ENCODE results near the gene NRP2.

Gene NRP2

DNA sequence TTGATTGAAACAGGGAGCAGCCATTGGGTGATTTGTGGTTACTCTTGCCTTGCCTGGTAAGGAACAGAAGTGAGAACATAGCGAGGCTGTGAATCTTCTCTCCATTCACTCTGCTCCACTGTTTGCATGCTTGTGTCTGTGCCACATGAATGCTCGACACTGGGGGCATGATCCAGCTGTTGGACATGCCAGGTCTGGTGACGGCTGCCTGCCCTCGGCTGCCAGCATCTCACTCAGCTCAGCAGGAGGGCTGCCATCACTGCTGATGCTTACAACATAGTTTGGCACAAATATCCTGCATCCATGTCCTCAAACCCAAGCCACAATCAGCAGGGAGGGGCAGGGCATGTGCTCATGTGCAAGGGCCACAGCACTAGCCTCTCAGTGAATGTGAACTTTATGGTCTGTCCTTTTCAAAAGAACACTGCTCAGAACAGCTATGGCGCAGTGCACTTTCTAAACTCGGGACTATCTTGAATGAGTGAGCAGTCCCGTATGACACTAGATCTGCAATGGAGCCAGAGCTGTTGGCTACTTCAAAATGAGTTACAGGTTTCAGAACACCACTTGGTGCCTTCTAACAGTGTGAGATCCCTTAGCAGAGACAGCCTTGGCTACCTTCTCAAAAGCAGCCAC lies 126.3 kb downstream of the NRP2 start:
- peak; percentile 34 for DNase-seq (ENCODE audit: low spot score)

GRCh38 chr2:205811387-205811786 lies 129.1 kb downstream of the NRP2 start:
- DNase-seq (ENCODE audit: low spot score), result no peak

GRCh38 chr2:205814039-205814364 lies 131.7 kb downstream of the NRP2 start:
- DNase-seq (ENCODE audit: low spot score), result no peak

- no peak for DNase-seq (ENCODE audit: low spot score)
Measured at GRCh38 chr2:205815673-205816072, 133.4 kb downstream of the NRP2 start.

- DNase-seq (ENCODE audit: low spot score), result no peak
Measured at GRCh38 chr2:205816268-205816667, 134.0 kb downstream of the NRP2 start.

GRCh38 chr2:205822579-205822978 lies 140.3 kb downstream of the NRP2 start:
- DNase-seq (ENCODE audit: low spot score), result peak; percentile 38

DNA sequence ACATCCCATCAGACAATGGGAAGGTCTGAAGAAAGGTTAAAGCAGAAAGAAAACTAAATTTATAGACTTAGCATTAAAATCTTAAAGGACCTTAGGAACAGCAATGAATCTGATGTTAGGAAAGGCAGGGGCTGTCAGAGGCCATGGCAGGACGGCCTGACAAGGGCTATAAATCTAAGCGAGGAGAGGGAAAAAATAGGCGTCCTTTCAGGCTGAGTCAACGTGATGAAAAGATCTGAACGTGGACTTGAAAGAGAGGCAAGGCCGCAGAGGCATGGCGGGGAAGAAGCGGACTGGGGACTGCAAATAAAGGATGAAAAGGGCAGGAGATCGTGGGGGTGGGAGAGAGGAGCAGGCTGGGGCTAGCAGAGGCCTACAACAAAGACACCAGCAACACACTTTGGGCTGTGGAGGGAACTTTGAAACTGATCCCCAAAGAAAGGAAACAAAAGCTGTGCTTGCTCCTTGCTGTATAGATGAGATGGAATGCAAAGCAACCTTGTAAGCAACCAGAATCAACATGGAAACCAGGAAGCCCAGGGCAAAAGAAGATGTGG lies 145.6 kb downstream of the NRP2 start:
- no peak for DNase-seq (ENCODE audit: low spot score)

DNA sequence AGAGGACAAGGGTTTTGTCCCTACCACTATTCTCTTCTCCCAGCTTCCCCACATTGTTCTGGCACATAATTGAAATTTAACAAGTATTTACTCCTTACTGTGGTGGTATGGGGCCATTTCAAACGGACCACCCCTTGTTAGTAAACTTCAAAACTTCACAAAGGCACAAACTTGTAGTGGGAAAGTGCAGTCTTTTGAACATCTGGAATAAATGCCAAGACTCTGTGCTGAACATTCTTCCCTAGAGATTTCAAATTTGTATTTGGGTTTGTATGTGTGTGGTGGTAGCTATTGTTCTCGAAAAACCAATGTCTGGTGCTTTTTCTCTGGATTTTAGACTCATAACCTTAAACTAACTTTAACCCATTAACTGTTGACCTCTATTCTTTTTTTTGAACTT lies 151.6 kb downstream of the NRP2 start:
- DNase-seq (ENCODE audit: low spot score), result no peak

- DNase-seq (ENCODE audit: low spot score), result no peak
Measured at GRCh38 chr2:205834796-205835195, 152.5 kb downstream of the NRP2 start.

DNA sequence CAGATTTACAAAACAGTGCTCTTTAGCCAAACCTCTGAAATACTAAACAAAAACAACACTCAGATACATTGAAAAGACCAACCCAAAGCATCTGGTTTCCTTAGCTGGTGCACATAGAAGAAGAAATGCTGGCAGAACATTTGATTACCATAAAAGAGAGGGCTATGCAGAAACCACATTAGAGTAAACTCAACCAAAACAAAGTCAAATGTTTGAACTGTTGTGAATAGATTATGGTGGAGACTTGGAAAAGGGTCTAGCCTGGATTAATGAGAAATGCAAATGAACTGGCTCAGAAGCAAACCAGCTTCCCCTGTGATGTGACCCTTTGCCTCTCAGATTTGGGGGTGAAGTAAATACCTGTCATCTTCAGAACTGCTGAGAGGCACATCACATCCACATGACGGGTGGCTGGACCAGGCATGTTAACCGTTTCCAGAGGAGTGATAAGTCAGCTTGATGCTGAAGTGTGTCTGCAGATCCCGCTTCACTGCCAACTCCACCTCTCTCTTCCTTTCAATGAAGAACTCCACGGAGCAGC lies 153.0 kb downstream of the NRP2 start:
- no peak for DNase-seq (ENCODE audit: low spot score)

GRCh38 chr2:205835923-205836322 lies 153.6 kb downstream of the NRP2 start:
- DNase-seq (ENCODE audit: low spot score), result no peak

DNA sequence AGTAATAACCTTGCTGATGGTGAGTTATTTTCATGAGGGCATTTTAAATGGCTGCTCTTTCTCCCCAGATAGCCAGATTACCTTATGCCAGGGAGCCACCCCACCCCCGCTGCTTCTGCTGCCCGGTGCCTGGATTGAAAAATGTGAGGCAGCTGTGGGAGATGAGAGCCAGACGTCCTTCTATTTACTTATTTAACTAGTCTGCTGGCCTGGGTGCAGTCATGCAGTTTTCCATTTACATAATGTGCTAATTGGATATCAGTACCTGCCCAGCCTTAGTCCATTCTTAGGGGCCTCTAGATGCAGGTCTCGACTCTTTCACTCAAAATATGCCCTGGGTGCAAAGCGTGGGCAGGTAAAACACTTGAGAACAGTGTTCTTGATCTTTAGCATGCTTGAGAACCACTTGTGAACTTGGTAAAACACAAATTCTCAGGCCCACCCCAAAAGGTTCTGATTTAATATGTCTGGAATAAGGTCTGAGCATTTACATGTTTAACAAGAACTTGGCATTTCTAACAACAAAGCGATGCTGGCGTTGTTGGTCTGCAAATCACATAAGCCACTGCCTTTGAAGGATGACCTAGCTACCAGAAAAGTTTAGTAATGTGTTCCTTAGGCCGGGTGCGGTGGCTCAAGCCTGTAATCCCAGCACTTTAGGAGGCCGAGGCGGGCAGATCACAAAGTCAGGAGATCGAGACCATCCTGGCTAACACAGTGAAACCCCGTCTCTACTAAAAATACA lies 154.3 kb downstream of the NRP2 start:
- no peak for DNase-seq (ENCODE audit: low spot score)

GRCh38 chr2:205837663-205838062 lies 155.4 kb downstream of the NRP2 start:
- no peak for DNase-seq (ENCODE audit: low spot score)

GRCh38 chr2:205845446-205845845 lies 163.1 kb downstream of the NRP2 start:
- no peak for DNase-seq (ENCODE audit: low spot score)

All from AG20443 (cell line).